ENCODE measurements around the gene SEH1L.

SEH1L gene

GRCh38 chr18:12908706-12909105, 39.1 kb upstream of the SEH1L start:
- H2AFZ ChIP-seq (ENCODE audit: low read length), result no peak overlapping the region

GRCh38 chr18:12911025-12911928, 36.5 kb upstream of the SEH1L start:
- Histone ChIP-seq H3K36me3 (ENCODE audit: insufficient read depth, low read length) (no peaks in the 10 kb centered on the region), H3K9ac (ENCODE audit: low read depth, low read length, poor library complexity, severe bottlenecking) (no peak overlapping the region), H3F3A (ENCODE audit: low read depth) (no peaks in the 10 kb centered on the region), H3K9me3 (ENCODE audit: insufficient read depth, low read depth, low read length) (no peaks in the 10 kb centered on the region), H3K4me1 (ENCODE audit: insufficient read depth, low read length, poor library complexity, severe bottlenecking) (no peaks in the 10 kb centered on the region), H3K9me2 (replicated peaks; ENCODE audit: low read depth, low read length) (no peaks in the 10 kb centered on the region), H3K4me2 (ENCODE audit: low read depth, low read length, poor library complexity, severe bottlenecking) (no peak overlapping the region), H3K79me2 (ENCODE audit: insufficient read depth, low read length) (no peaks in the 10 kb centered on the region), H4K20me1 (ENCODE audit: insufficient read depth, low read length, poor library complexity, severe bottlenecking) (no peaks in the 10 kb centered on the region), H3K4me3 (ENCODE audit: low read length, poor library complexity, severe bottlenecking) (no peak overlapping the region), H2AFZ (ENCODE audit: low read length) (no peak overlapping the region), H3K27me3 (ENCODE audit: insufficient read depth, low read length, poor library complexity, severe bottlenecking) (no peaks in the 10 kb centered on the region)
- no peak for TF ChIP-seq CTCF (conservative IDR thresholded peaks at IDR 0.05; ENCODE audit: low read length)
- no peak for TF ChIP-seq EZH2phosphoT487 (IDR thresholded peaks at IDR 0.05; ENCODE audit: borderline replicate concordance)

More at GRCh38 chr18:12908706-12909105, 39.1 kb upstream of the SEH1L start:
- no peak overlapping the region for H3K4me3 ChIP-seq (ENCODE audit: low read length, poor library complexity, severe bottlenecking)
- no peaks in the 10 kb centered on the region for H4K20me1 ChIP-seq (ENCODE audit: insufficient read depth, low read length, poor library complexity, severe bottlenecking)
- H3K79me2 ChIP-seq (ENCODE audit: insufficient read depth, low read length), result no peaks in the 10 kb centered on the region
- H3F3A ChIP-seq (ENCODE audit: low read depth), result no peaks in the 10 kb centered on the region
- no peaks in the 10 kb centered on the region for H3K27me3 ChIP-seq (ENCODE audit: insufficient read depth, low read length, poor library complexity, severe bottlenecking)
- no peak overlapping the region for H3K4me2 ChIP-seq (ENCODE audit: low read depth, low read length, poor library complexity, severe bottlenecking)
- H3K9me2 ChIP-seq (replicated peaks; ENCODE audit: low read depth, low read length), result no peaks in the 10 kb centered on the region
- no peaks in the 10 kb centered on the region for H3K9me3 ChIP-seq (ENCODE audit: insufficient read depth, low read depth, low read length)
- no peaks in the 10 kb centered on the region for H3K4me1 ChIP-seq (ENCODE audit: insufficient read depth, low read length, poor library complexity, severe bottlenecking)
- H3K36me3 ChIP-seq (ENCODE audit: insufficient read depth, low read length), result no peaks in the 10 kb centered on the region
- H3K9ac ChIP-seq (ENCODE audit: low read depth, low read length, poor library complexity, severe bottlenecking), result no peak overlapping the region
- no peak for TF ChIP-seq CTCF (conservative IDR thresholded peaks at IDR 0.05; ENCODE audit: low read length)
- no peak for TF ChIP-seq EZH2phosphoT487 (IDR thresholded peaks at IDR 0.05; ENCODE audit: borderline replicate concordance)

- no peaks in the 10 kb centered on the region for H3K36me3 ChIP-seq (ENCODE audit: insufficient read depth, low read length)
- H3K79me2 ChIP-seq (ENCODE audit: insufficient read depth, low read length), result no peaks in the 10 kb centered on the region
- H3K9ac ChIP-seq (ENCODE audit: low read depth, low read length, poor library complexity, severe bottlenecking), result no peak overlapping the region
- H3K4me1 ChIP-seq (ENCODE audit: insufficient read depth, low read length, poor library complexity, severe bottlenecking), result no peaks in the 10 kb centered on the region
- no peaks in the 10 kb centered on the region for H3F3A ChIP-seq (ENCODE audit: low read depth)
- H3K4me3 ChIP-seq (ENCODE audit: low read length, poor library complexity, severe bottlenecking), result no peak overlapping the region
- no peak overlapping the region for H3K4me2 ChIP-seq (ENCODE audit: low read depth, low read length, poor library complexity, severe bottlenecking)
- TF ChIP-seq CTCF (conservative IDR thresholded peaks at IDR 0.05; ENCODE audit: low read length) (no peak), EZH2phosphoT487 (IDR thresholded peaks at IDR 0.05; ENCODE audit: borderline replicate concordance) (no peak)
- H3K9me3 ChIP-seq (ENCODE audit: insufficient read depth, low read depth, low read length), result no peaks in the 10 kb centered on the region
- no peaks in the 10 kb centered on the region for H4K20me1 ChIP-seq (ENCODE audit: insufficient read depth, low read length, poor library complexity, severe bottlenecking)
- no peak overlapping the region for H2AFZ ChIP-seq (ENCODE audit: low read length)
- no peaks in the 10 kb centered on the region for H3K27me3 ChIP-seq (ENCODE audit: insufficient read depth, low read length, poor library complexity, severe bottlenecking)
- H3K9me2 ChIP-seq (replicated peaks; ENCODE audit: low read depth, low read length), result no peaks in the 10 kb centered on the region
These were observed 35.7 kb upstream of the SEH1L start for GRCh38 chr18:12911929-12912703.
